ENCODE measurements around the gene RECK. TPM values are rescaled to one million over a fixed set of nuclear protein-coding genes. Genes with fewer than 3 reads are reported as not detected.

Gene RECK
- total RNA-seq, 1 experiment from 2014 or later, result 10.3 TPM

- no peak overlapping the region for H2AFZ ChIP-seq (ENCODE audit: low read length)
- no peaks in the 10 kb centered on the region for H4K20me1 ChIP-seq (ENCODE audit: control insufficient read depth, insufficient read depth, insufficient read length)
- H3K9ac ChIP-seq (ENCODE audit: extremely low read depth, insufficient read length, low read length), result no peak overlapping the region
- H3K4me1 Mint-ChIP-seq, result peaks cover 25 to 30% of the 10 kb centered on the region in 2 experiments
- H3K9me3 Mint-ChIP-seq, result no peaks in the 10 kb centered on the region
- no peak overlapping the region for H4K91ac ChIP-seq (ENCODE audit: insufficient read length, low read depth, low read length)
- no peaks in the 10 kb centered on the region for H3K9me3 ChIP-seq (ENCODE audit: control insufficient read depth, low read depth, low read length)
- no peak overlapping the region for H3K27ac ChIP-seq (ENCODE audit: insufficient read length, low read depth, low read length)
- no peak overlapping the region for H3K4ac ChIP-seq (ENCODE audit: low read depth, low read length)
- peak; percentile 90 for TF ChIP-seq CTCF (conservative IDR thresholded peaks at IDR 0.05)
- no peak overlapping the region for H4K5ac ChIP-seq (ENCODE audit: insufficient read length, low read depth, low read length)
- H2BK12ac ChIP-seq (ENCODE audit: insufficient read length, low read depth, low read length), result no peak overlapping the region
- no peak overlapping the region for H2BK20ac ChIP-seq (ENCODE audit: low read depth, low read length, poor library complexity, severe bottlenecking)
- no peak overlapping the region for H2BK15ac ChIP-seq (ENCODE audit: low read depth, low read length)
- H3K27ac Mint-ChIP-seq, result peak overlapping the region in 2 of 3 experiments; percentile 16 to 65; a peak in 4 of 7 replicates
- H2AK5ac ChIP-seq (ENCODE audit: insufficient read length, low read length), result no peak overlapping the region
- H3K27me3 ChIP-seq (ENCODE audit: insufficient read depth, low read length), result no peaks in the 10 kb centered on the region
- peaks cover 0 to 1% (median 0%) of the 10 kb centered on the region in 3 experiments; a peak in 1 of 7 replicates for H3K36me3 Mint-ChIP-seq (ENCODE audit: insufficient read depth in 1 of 3, low read depth in 3 of 3)
- H2BK120ac ChIP-seq (ENCODE audit: low read depth, low read length, poor library complexity, severe bottlenecking), result no peak overlapping the region
- H3K27me3 Mint-ChIP-seq (ENCODE audit: low read depth), result no peaks in the 10 kb centered on the region
- H3K18ac ChIP-seq (ENCODE audit: insufficient read length, low read depth, low read length), result no peak overlapping the region
- no CpG with 5 or more reads among the region's 10 CpGs for WGBS (ENCODE audit: extremely low coverage, insufficient read length, low lambda C conversion rate)
- no peak overlapping the region for H3T11ph ChIP-seq (ENCODE audit: low read length)
- H3K23me2 ChIP-seq (ENCODE audit: insufficient read length, low read depth, low read length, poor library complexity, severe bottlenecking), result no peaks in the 10 kb centered on the region
- no peak overlapping the region for H3K14ac ChIP-seq (ENCODE audit: insufficient read depth, low read length)
- no peaks in the 10 kb centered on the region for H3K79me2 ChIP-seq (ENCODE audit: insufficient read depth, low read length)
- H3K4me3 Mint-ChIP-seq, result no peak overlapping the region
- H3K4me1 ChIP-seq (ENCODE audit: insufficient read depth, low read length), result no peaks in the 10 kb centered on the region
- no peaks in the 10 kb centered on the region for H3K79me1 ChIP-seq (ENCODE audit: insufficient read depth, low read depth, low read length, poor library complexity, severe bottlenecking)
- H3K56ac ChIP-seq (ENCODE audit: insufficient read length, low read depth, low read length), result no peak overlapping the region
- H3K23ac ChIP-seq (ENCODE audit: insufficient read length, low read depth, low read length), result no peak overlapping the region
- H4K8ac ChIP-seq (replicated peaks; ENCODE audit: insufficient read length, low read depth, low read length), result no peak overlapping the region
- H3K4me2 ChIP-seq (ENCODE audit: insufficient read depth, insufficient read length, low read length), result no peak overlapping the region
- no peak overlapping the region for H2BK5ac ChIP-seq (ENCODE audit: insufficient read length, low read length)
- peak; percentile 88 for DNase-seq
Measured at GRCh38 chr9:36102742-36103495, 66.2 kb downstream of the RECK start.

All from H9 (cell line).